HCT116 (cell line): ENCODE data around the gene MSRB3. TPM values are rescaled to one million over a fixed set of nuclear protein-coding genes. Genes with fewer than 3 reads are reported as not detected.

Experiments
- ATAC-seq: fragments of 200-7000 bp; cut with Tn5 transposase; 2 replicates; pipeline ENCODE4 v1.9.1; 2020; ENCODE audit warnings: mild to moderate bottlenecking, moderate library complexity
- BruUV-seq: library from RNA; stranded (reverse); fragments of 400-500 nt; replicated peaks from 2 replicates; lab custom pipeline; 2021; lab: Mats Ljungman, UMichigan
- CTCF ChIA-PET: fragments of 300-600 bp; sonication (Branson Sonifier 250); formaldehyde crosslinking; loops from one replicate; lab custom pipeline; 2021; ENCODE audit warnings: antibody characterized with exemption; lab: Charles Lee
- POLR2A ChIA-PET: fragments of 300-600, 350-600 bp; sonication (Branson Sonifier 250); formaldehyde crosslinking; loops from one replicate; lab custom pipeline; 2021; ENCODE audit warnings: antibody characterized with exemption; lab: Charles Lee
- RAD21 ChIA-PET, 2 experiments: fragments of 300-600 bp; sonication (Branson Sonifier 250); formaldehyde crosslinking; loops; one replicate each; lab custom pipeline; 2023; ENCODE audit warnings: low total read pairs in 2 of 2; ENCODE audit not compliant: uncharacterized antibody in 2 of 2, unreplicated experiment in 2 of 2, low non-redundant PET in 1 of 2; lab: Charles Lee
- DNase-seq: peaks from one replicate; pipeline ENCODE4 v3.0.0-alpha.2; 2010; ENCODE audit warnings: low read depth, low spot score
- H2AFZ ChIP-seq: fragments of 200-600 bp; shearing (Covaris generic), sonication (generic); 2 replicates; pipeline ENCODE4 v1.6.1; 2017; ENCODE audit warnings: low read depth, mixed run types, mixed read lengths, antibody characterized with exemption, low read length; ENCODE audit not compliant: poor library complexity, severe bottlenecking
- H3K27ac ChIP-seq: 2 replicates; pipeline ENCODE4 v1.5.1; 2012; ENCODE audit warnings: low read depth, low read length
- H3K27me3 ChIP-seq: fragments of 200-600 bp; sonication (generic); 2 replicates; pipeline ENCODE4 v1.6.1; 2016; ENCODE audit warnings: mixed run types, low read length, mixed read lengths; ENCODE audit not compliant: insufficient read depth
- H3K36me3 ChIP-seq, 2 experiments: fragments of 200-500 bp in 1 of 2; fragments of 200-600 bp in 1 of 2; sonication (Bioruptor generic) in 1 of 2; sonication (generic) in 1 of 2; 2 replicates each; pipeline versions ENCODE4 v1.5.1 to v1.6.1; 2014 to 2016; ENCODE audit warnings: low read length in 2 of 2, inconsistent platforms in 1 of 2, mixed read lengths in 1 of 2, mixed run types in 1 of 2; ENCODE audit not compliant: insufficient read depth in 2 of 2, control insufficient read depth in 1 of 2
- H3K4me1 ChIP-seq, 2 experiments: fragments of 200-600 bp in 1 of 2; sonication (generic) in 1 of 2; 2 replicates each; pipeline versions ENCODE4 v1.5.1 to v1.6.1; 2012 to 2017; ENCODE audit warnings: low read length in 2 of 2, inconsistent platforms in 1 of 2, mild to moderate bottlenecking in 1 of 2, mixed read lengths in 1 of 2, mixed run types in 1 of 2, moderate library complexity in 1 of 2; ENCODE audit not compliant: insufficient read depth in 2 of 2, control insufficient read depth in 1 of 2
- H3K4me2 ChIP-seq: fragments of 200-600 bp; sonication (generic); 2 replicates; pipeline ENCODE4 v1.6.1; 2017; ENCODE audit warnings: mixed run types, low read length, mixed read lengths
- H3K4me3 ChIP-seq, 2 experiments: fragments of 200-600 bp in 1 of 2; sonication (generic) in 1 of 2; replicated peaks in 1 of 2; 2 replicates each; pipeline ENCODE4 v1.5.1; 2011 to 2016; ENCODE audit warnings: low read length in 2 of 2, control low read depth in 1 of 2, low read depth in 1 of 2, mild to moderate bottlenecking in 1 of 2, mixed read lengths in 1 of 2, mixed run types in 1 of 2
- H3K79me2 ChIP-seq: fragments of 200-600 bp; sonication (generic); 2 replicates; pipeline ENCODE4 v1.6.1; 2017; ENCODE audit warnings: mild to moderate bottlenecking, mixed run types, low read length, moderate library complexity, mixed read lengths; ENCODE audit not compliant: insufficient read depth
- H3K9ac ChIP-seq: fragments of 200-600 bp; sonication (generic); 2 replicates; pipeline ENCODE4 v1.6.1; 2016; ENCODE audit warnings: low read length, mixed read lengths
- H3K9me2 ChIP-seq: fragments of 200-600 bp; sonication (generic), shearing (Covaris generic); 2 replicates; pipeline ENCODE4 v1.6.1; 2017; ENCODE audit warnings: mixed run types, mild to moderate bottlenecking, moderate library complexity; ENCODE audit not compliant: insufficient read depth
- H3K9me3 ChIP-seq, 2 experiments: fragments of 200-500 bp in 1 of 2; fragments of 200-600 bp in 1 of 2; sonication (Bioruptor generic) in 1 of 2; sonication (generic) in 1 of 2; 2 replicates each; pipeline ENCODE4 v1.6.1; 2014 to 2017; ENCODE audit warnings: low read length in 2 of 2, mixed read lengths in 2 of 2, inconsistent platforms in 1 of 2, low read depth in 1 of 2, mild to moderate bottlenecking in 1 of 2, mixed run types in 1 of 2, moderate library complexity in 1 of 2; ENCODE audit not compliant: control insufficient read depth in 1 of 2, insufficient read depth in 1 of 2
- H4K20me1 ChIP-seq: fragments of 200-600 bp; sonication (generic), shearing (Covaris generic); 2 replicates; pipeline ENCODE4 v1.6.1; 2017; ENCODE audit warnings: mixed run types, mild to moderate bottlenecking, moderate library complexity; ENCODE audit not compliant: insufficient read depth
- CEBPB ChIP-seq: IDR thresholded peaks from 2 replicates; pipeline ENCODE4 v1.6.1; 2012; ENCODE audit warnings: low read depth
- EGR1 ChIP-seq: IDR thresholded peaks from 2 replicates; pipeline ENCODE4 v1.6.1; 2012; ENCODE audit warnings: low read depth
- FOSL1 ChIP-seq: IDR thresholded peaks from 2 replicates; pipeline ENCODE4 v1.6.1; 2012; ENCODE audit warnings: low read depth
- POLR2AphosphoS5 ChIP-seq: IDR thresholded peaks from 2 replicates; pipeline ENCODE4 v1.6.1; 2011; ENCODE audit warnings: mild to moderate bottlenecking, low read depth, low read length, moderate library complexity
- REST ChIP-seq: IDR thresholded peaks from 2 replicates; pipeline ENCODE4 v1.6.1; 2012; ENCODE audit warnings: low read depth
- ZFX ChIP-seq: fragments of 450-650 bp; IDR thresholded peaks from 2 replicates; pipeline ENCODE4 v1.6.1; 2017
- intact Hi-C: fragments of 100-400 bp; cut with micrococcal nuclease; formaldehyde crosslinking; loops from 2 replicates; pipeline ENCODE4 v1.10.0; 2022
- total RNA-seq: library from RNA; stranded (reverse); gene quantifications from one replicate; pipeline ENCODE4 v1.2.1, GENCODE V29; 2021; ENCODE audit not compliant: unreplicated experiment

MSRB3 gene
- total RNA-seq, 1 experiment from 2014 or later: 8.2 TPM

GRCh38 chr12:65461017-65461416 lies 182.5 kb downstream of the MSRB3 start:
- Histone ChIP-seq H3K36me3 (no peaks in the 10 kb centered on the region), H3K4me2 (no peak overlapping the region), H3K9ac (no peak overlapping the region), H3K79me2 (no peaks in the 10 kb centered on the region), H2AFZ (no peak overlapping the region), H4K20me1 (no peaks in the 10 kb centered on the region), H3K27me3 (no peaks in the 10 kb centered on the region), H3K4me3 (no peak overlapping the region), H3K27ac (no peak overlapping the region), H3K4me1 (peaks cover 48 to 53% of the 10 kb centered on the region in 2 experiments), H3K9me3 (no peaks in the 10 kb centered on the region), H3K9me2 (no peaks in the 10 kb centered on the region)
- TF ChIP-seq EGR1 (no peak), FOSL1 (no peak), REST (peak; percentile 30; the same call in 1 of the 2 replicates), POLR2AphosphoS5 (no peak), CEBPB (no peak), ZFX (no peak)
- intact Hi-C loops: no loop called here
- no TSS peak for BruUV-seq
- ChIA-PET RAD21 (no interaction called here), CTCF (no interaction called here), POLR2A (no interaction called here)
- DNase-seq: no peak
- no peak for ATAC-seq

- no peak for ATAC-seq
- peaks cover 53 to 58% of the 10 kb centered on the region in 2 experiments for H3K4me1 ChIP-seq
- RAD21 ChIA-PET: no interaction called here
- no peaks in the 10 kb centered on the region for H3K9me2 ChIP-seq
- no peak overlapping the region for H2AFZ ChIP-seq
- no peaks in the 10 kb centered on the region for H4K20me1 ChIP-seq
- intact Hi-C loops: no loop called here
- TF ChIP-seq EGR1: no peak
- no peaks in the 10 kb centered on the region for H3K79me2 ChIP-seq
- no peak overlapping the region for H3K27ac ChIP-seq
- no peaks in the 10 kb centered on the region for H3K27me3 ChIP-seq
- CTCF ChIA-PET: no interaction called here
- no peaks in the 10 kb centered on the region for H3K9me3 ChIP-seq
- no peak overlapping the region for H3K4me2 ChIP-seq
- no TSS peak for BruUV-seq
- no peak for DNase-seq
- H3K4me3 ChIP-seq: no peak overlapping the region
- no peaks in the 10 kb centered on the region for H3K36me3 ChIP-seq
- POLR2A ChIA-PET: no interaction called here
- H3K9ac ChIP-seq: no peak overlapping the region
Observed at GRCh38 chr12:65462484-65462883, 184.0 kb downstream of the MSRB3 start.
